ENCODE data around the gene CHD6. TPM values are rescaled to one million over a fixed set of nuclear protein-coding genes. Genes with fewer than 3 reads are reported as not detected.

CHD6 gene
- total RNA-seq, 6 donors from 2014 or later: 25.4 to 62.9 (median 35.3) TPM

DNA sequence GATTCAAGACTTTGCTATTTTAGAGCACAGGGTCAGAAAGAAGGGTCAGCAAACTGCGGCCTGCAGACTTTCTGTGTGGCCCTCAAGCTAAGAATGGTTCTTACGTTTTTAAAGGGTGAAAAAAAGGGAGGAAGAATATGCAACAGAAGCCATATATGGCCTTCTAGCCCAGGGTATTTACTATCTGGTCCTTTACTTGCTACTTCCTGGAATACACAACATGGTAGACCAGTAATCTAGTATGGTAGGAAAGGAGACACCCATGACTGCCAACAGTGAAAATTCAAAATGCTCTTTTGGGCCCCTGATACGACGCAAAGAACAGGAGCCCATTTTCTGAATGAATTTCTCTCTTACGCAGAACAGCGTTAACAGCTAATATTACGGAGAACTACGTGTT, 191.2 kb downstream of the CHD6 start:
- Histone ChIP-seq H3K27me3 (no peaks in the 10 kb centered on the region), H3K27ac (no peak overlapping the region), H3K4me3 (no peak overlapping the region), H3K9me3 (no peaks in the 10 kb centered on the region), H3K36me3 (peaks cover 4 to 63% (median 8%) of the 10 kb centered on the region in 4 donors), H3K4me1 (no peaks in the 10 kb centered on the region)
- TF ChIP-seq EP300 (IDR thresholded peaks at IDR 0.05): no peak
- TF ChIP-seq, protein P1, sequence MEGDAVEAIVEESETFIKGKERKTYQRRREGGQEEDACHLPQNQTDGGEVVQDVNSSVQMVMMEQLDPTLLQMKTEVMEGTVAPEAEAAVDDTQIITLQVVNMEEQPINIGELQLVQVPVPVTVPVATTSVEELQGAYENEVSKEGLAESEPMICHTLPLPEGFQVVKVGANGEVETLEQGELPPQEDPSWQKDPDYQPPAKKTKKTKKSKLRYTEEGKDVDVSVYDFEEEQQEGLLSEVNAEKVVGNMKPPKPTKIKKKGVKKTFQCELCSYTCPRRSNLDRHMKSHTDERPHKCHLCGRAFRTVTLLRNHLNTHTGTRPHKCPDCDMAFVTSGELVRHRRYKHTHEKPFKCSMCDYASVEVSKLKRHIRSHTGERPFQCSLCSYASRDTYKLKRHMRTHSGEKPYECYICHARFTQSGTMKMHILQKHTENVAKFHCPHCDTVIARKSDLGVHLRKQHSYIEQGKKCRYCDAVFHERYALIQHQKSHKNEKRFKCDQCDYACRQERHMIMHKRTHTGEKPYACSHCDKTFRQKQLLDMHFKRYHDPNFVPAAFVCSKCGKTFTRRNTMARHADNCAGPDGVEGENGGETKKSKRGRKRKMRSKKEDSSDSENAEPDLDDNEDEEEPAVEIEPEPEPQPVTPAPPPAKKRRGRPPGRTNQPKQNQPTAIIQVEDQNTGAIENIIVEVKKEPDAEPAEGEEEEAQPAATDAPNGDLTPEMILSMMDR (IDR thresholded peaks at IDR 0.05): no peak
- no peak for TF ChIP-seq POLR2AphosphoS5 (IDR thresholded peaks at IDR 0.05)
- no peak for TF ChIP-seq POLR2A (IDR thresholded peaks at IDR 0.05)
- no peak for DNase-seq
- no peak for ATAC-seq (ENCODE audit: low FRiP score in 2 of 2)
- 93 to 98% methylated on average over 8 of the region's 8 CpGs for WGBS, 2 donors

DNA sequence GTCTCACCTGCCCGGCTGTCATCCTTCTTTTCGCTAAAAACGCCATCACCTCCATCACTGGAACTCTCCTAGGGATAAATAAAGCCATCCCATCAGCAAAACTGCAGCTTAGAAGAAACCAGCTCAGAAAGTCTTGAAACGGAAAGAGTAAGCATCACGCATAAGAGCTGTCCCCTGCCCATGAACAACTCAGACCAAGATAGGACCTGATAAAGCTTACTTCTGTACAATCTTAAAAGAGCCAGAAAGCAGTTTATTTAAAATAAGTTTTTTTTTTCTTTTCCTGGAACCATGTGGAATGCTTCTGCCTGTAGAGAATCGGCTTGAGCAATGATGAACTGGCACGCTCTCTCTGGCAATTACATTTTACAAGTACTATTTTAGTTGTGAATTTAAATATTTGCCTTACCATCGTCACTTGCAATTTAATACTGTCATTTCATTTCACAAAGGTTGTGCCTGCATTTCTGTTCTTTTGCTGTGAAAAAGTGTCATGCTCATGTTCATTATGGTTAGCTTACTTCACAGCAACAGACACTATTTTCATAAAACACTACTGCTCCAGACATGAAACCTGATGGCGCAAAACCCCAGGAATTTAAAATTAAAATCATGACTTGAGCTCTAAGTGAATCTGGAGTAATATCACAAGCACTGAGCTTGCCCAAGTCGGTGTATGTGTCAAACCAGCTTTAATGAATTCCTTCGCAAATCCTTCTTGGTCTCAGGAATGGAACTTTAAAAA, 191.9 kb downstream of the CHD6 start:
- TF ChIP-seq POLR2A (IDR thresholded peaks at IDR 0.05): no peak
- no peak for TF ChIP-seq POLR2AphosphoS5 (IDR thresholded peaks at IDR 0.05)
- TF ChIP-seq EP300 (IDR thresholded peaks at IDR 0.05): no peak
- TF ChIP-seq, protein P1 (IDR thresholded peaks at IDR 0.05): no peak
- Histone ChIP-seq H3K9me3 (no peaks in the 10 kb centered on the region), H3K36me3 (peaks cover 8 to 70% (median 15%) of the 10 kb centered on the region in 4 donors), H3K27me3 (no peaks in the 10 kb centered on the region), H3K4me3 (no peak overlapping the region), H3K27ac (no peak overlapping the region), H3K4me1 (no peaks in the 10 kb centered on the region)
- DNase-seq: no peak
- 78 to 84% methylated on average over 11 of the region's 11 CpGs for WGBS, 2 donors
- ATAC-seq (ENCODE audit: low FRiP score in 2 of 2): no peak

DNA sequence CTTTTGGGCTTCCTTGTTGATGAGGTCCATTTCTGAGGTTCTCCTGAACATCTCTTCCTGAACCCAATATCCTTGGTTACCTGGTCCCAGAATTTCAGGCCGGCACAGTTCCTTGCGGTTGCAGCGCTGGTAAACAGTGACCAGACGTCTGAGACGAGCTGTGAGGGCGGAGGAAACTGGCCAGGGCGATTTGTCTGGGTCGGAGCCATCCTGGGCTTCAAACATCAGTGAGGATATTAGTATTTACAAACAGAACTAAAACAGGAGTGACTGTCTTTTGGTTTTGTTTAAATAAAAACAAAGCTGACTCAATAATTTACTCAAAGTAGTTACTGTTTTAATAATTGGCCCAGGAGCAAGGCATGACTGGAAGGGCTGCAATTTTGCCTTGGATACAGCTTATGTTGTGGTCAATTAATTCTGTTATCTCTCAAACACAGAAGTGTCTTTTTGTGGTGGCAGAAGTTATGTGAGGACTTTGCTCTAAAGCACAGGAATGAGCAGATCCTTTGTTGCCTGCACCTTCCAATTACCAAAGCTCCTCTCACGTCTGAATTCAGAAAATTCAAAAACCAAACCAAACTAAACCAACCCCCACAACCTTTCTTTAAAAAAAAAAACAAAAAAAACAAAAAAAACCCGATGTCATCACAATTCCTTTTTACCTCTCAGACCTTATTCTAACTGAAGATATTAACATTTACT, 192.8 kb downstream of the CHD6 start:
- Histone ChIP-seq H3K27ac (peak overlapping the region in 2 of 4 donors; percentile 5 to 43), H3K36me3 (peaks cover 13 to 72% (median 20%) of the 10 kb centered on the region in 4 donors), H3K27me3 (no peaks in the 10 kb centered on the region), H3K4me1 (no peaks in the 10 kb centered on the region), H3K9me3 (no peaks in the 10 kb centered on the region), H3K4me3 (no peak overlapping the region)
- WGBS, 2 donors: 58 to 76% methylated on average over 10 of the region's 10 CpGs
- DNase-seq (no peak), ATAC-seq (ENCODE audit: low FRiP score in 2 of 2) (no peak)
- TF ChIP-seq EP300 (IDR thresholded peaks at IDR 0.05): no peak
- no peak for TF ChIP-seq POLR2AphosphoS5 (IDR thresholded peaks at IDR 0.05)
- no peak for TF ChIP-seq POLR2A (IDR thresholded peaks at IDR 0.05)
- TF ChIP-seq, protein P1 (IDR thresholded peaks at IDR 0.05): no peak

DNA sequence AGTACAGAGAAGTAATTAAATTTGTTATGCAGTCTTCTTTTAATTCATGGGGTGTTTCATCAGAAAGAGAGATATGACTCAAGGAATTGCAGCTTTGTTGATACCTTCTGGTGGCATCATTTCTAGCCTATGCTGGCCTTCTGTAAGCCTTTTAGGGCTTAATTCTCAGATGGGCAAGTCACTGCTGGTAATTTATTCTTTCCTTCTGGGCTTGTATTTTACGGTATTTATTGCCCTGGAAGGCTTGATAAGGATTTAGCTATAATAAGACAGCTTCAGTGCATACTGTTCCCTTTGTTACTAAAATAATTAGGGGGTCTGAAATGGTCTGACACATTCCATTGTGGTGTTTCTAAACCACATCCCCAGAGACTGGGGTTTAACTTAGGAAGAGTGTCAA, 193.6 kb downstream of the CHD6 start:
- no peaks in the 10 kb centered on the region for H3K27me3 ChIP-seq
- ATAC-seq (ENCODE audit: low FRiP score in 2 of 2): no peak
- peak overlapping the region in 1 of 4 donors; percentile 43 for H3K27ac ChIP-seq
- no peak for DNase-seq
- H3K36me3 ChIP-seq: peaks cover 13 to 72% (median 21%) of the 10 kb centered on the region in 4 donors
- H3K4me3 ChIP-seq: no peak overlapping the region
- WGBS, 2 donors: 89 to 100% methylated on average over 1 of the region's 1 CpG
- H3K9me3 ChIP-seq: no peaks in the 10 kb centered on the region
- H3K4me1 ChIP-seq: no peaks in the 10 kb centered on the region
- TF ChIP-seq, protein P1 (IDR thresholded peaks at IDR 0.05): no peak
- TF ChIP-seq EP300 (IDR thresholded peaks at IDR 0.05): no peak
- TF ChIP-seq POLR2AphosphoS5 (IDR thresholded peaks at IDR 0.05): no peak
- TF ChIP-seq POLR2A (IDR thresholded peaks at IDR 0.05): no peak

All from upper lobe of left lung (tissue), 6 donors.